HG03575 (cell line): ENCODE measurements around the gene ILK.

Experiments
- ATAC-seq: cut with Tn5 transposase; IDR thresholded peaks from one replicate; pipeline ENCODE4 v1.9.1; 2021; ENCODE audit not compliant: unreplicated experiment, insufficient number of reproducible peaks, low FRiP score; ENCODE audit errors: extremely low read depth

ILK gene

GRCh38 chr11:6602096-6602940, 1.3 kb upstream of the ILK start:
- ATAC-seq, result no peak

GRCh38 chr11:6604081-6604626, 580 bp downstream of the ILK start:
- no peak for ATAC-seq

GRCh38 chr11:6604790-6605189, 1.2 kb downstream of the ILK start:
- ATAC-seq, result no peak

DNA sequence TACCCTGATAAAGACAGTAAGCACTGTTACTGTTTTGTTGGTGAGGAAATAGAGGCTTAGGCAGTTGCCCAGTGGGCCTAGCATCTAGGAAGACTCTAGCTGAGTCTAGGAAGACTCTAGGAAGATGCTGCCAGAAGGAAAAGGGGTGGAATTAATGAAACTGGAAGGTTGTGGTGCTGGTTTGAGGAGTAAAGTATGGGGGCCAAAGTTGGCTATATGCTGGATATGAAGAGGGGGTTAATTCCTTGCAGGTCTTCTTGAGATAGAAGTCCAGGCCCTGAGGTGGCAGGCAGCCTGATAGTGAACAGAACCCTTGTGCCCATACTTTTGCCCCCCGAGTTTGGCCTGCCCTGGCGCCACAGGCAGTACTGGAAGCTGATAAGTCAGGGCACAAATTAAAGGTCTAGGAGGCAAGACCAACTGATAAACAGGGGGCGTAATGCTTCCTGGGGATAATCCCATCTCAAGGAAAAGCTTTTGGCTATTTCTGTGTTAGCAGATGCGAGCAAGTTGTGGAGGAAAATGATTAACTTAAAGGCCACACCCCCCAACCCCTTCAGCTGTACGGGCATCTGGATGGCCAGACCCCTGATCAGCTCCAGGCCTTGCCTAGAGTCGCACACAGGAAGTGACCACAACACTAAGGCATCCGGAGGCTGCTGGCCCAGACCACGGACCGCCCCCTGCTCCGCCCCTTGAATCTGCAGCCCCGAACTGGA, 3.1 kb downstream of the ILK start:
- ATAC-seq, result peak; percentile 27

- no peak for ATAC-seq
These were observed 3.7 kb downstream of the ILK start for GRCh38 chr11:6607190-6607795.

- ATAC-seq, result no peak
These were observed 4.4 kb downstream of the ILK start for GRCh38 chr11:6608011-6608410.

DNA sequence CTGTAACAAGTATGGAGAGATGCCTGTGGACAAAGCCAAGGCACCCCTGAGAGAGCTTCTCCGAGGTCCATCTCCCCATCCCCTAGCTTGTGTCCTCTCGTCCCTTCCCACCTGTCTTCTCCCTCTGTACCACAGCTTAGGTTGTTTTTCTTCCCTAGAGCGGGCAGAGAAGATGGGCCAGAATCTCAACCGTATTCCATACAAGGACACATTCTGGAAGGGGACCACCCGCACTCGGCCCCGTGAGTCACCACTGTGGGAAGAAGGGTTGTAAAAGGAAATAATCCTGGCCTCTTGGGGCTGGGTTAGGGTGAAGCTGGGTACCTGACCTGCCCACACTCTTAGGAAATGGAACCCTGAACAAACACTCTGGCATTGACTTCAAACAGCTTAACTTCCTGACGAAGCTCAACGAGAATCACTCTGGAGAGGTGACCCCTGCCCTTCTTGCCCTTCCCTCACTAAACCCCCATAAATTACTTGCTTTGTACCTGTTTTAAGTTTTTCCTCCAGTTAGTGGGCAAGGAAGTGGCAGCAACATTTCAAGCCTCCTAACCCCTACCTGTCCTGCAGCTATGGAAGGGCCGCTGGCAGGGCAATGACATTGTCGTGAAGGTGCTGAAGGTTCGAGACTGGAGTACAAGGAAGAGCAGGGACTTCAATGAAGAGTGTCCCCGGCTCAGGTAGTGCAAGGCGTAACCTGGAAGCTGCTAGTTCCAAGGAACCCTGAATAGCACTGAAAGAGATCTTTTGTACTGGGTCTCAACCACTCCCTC, 5.3 kb downstream of the ILK start:
- no peak for ATAC-seq

DNA sequence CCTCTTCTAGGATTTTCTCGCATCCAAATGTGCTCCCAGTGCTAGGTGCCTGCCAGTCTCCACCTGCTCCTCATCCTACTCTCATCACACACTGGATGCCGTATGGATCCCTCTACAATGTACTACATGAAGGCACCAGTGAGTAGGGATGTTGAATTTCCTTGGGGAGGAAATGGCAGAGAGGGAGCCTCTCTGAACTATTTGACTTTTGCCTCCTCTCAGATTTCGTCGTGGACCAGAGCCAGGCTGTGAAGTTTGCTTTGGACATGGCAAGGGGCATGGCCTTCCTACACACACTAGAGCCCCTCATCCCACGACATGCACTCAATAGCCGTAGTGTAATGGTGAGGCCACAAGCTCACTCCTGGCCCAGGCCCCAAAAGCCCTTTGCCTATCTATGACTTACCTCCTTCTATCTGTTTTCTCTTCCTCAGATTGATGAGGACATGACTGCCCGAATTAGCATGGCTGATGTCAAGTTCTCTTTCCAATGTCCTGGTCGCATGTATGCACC, 6.0 kb downstream of the ILK start:
- no peak for ATAC-seq

DNA sequence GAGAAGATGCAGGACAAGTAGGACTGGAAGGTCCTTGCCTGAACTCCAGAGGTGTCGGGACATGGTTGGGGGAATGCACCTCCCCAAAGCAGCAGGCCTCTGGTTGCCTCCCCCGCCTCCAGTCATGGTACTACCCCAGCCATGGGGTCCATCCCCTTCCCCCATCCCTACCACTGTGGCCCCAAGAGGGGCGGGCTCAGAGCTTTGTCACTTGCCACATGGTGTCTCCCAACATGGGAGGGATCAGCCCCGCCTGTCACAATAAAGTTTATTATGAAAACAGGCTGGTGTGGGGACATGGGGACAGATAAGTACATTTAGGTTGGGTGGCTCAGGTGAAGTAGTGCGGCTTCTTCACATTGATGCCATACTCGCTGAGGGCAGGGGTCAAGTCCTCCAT, 7.0 kb downstream of the ILK start:
- ATAC-seq, result no peak

DNA sequence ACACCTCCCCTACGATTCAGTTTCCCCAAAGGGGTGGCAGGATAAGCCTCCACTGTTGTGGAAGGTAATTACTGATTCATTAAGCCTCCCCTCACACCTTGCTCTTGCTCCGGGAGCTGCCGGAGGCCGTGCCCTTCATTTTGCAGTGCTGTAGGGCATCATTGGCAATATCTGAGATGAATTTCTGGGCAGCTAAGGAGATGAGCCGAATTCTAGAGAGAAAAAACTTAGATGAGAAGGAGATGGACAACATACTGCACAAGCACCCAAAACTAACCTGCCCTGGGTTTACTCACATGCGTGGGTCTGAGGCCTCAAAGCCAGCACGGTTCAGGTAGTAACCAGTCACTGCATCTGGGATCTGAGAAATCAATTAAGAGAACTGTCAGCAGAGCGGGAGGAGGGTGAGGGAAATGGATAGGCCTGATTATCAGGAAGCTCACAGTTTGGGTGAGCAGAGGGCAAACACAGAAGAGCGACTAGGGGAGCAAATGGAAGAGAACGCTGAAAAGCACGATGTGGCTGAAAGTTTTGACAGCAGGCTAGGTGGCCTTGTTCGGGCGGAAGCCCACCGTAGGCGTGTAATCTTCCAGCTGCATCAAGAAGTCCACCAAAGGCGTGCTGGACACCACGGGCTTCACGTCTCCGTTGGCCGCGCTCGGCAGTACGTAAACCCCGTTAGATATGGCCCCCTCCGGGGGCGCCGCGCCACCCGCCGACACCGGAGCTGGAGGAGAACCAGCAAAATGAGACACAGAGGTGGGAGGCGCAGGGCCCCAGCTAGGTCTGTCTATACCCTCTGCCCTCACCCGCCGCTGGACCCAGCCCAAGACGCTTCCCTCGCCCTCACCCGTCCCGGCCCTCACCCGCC, 7.8 kb downstream of the ILK start:
- no peak for ATAC-seq

- ATAC-seq, result no peak
These were observed 8.3 kb downstream of the ILK start for GRCh38 chr11:6611963-6612212.

GRCh38 chr11:6612213-6613041, 8.9 kb downstream of the ILK start, which contains the start of gene TAF10:
Gene TAF10, minus strand, starts transcription at chr11:6612216. Its CDS starts 27 bp downstream, at chr11:6612189.
- ATAC-seq, result peak; percentile 51

DNA sequence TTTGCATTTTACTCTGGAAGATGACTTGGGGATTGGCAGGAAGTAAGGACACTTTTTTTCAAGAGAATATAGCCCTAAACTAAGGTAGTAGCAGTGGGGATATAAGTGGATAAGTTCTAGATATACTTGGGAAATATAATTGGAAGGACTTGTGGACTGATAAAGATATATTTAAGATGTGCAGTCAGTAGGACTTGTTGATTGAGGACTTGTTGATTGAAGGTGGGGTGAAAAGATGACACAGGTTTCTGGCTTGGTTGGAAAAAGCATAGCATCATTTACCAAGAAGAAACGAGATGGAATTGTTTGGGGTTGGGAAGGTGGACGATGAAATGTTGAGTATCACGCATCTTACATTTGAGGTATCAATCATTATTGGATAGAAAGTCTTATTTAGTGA, 9.9 kb downstream of the ILK start:
- ATAC-seq, result no peak

DNA sequence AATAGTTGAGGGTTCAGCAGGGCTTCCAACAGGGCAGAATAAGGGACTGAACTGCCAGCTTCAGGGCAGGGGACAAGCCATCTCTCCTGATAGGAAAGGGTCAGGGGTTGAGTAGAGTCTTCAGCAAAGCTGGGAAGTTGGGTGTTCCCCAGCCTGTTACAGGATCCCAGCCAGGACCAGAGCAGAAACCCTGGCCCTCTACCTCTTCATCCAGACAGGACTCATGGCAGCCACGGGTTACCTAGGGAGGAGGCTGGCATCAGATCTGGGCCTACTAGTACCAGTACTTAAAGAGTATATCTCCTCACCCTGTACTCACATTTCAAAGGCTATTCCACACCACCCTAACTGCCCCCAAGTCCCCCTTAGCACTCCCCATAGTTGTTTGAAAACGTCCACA, 10.9 kb downstream of the ILK start:
- ATAC-seq, result no peak

- ATAC-seq, result no peak
These were observed 11.5 kb downstream of the ILK start for GRCh38 chr11:6615046-6615445.

DNA sequence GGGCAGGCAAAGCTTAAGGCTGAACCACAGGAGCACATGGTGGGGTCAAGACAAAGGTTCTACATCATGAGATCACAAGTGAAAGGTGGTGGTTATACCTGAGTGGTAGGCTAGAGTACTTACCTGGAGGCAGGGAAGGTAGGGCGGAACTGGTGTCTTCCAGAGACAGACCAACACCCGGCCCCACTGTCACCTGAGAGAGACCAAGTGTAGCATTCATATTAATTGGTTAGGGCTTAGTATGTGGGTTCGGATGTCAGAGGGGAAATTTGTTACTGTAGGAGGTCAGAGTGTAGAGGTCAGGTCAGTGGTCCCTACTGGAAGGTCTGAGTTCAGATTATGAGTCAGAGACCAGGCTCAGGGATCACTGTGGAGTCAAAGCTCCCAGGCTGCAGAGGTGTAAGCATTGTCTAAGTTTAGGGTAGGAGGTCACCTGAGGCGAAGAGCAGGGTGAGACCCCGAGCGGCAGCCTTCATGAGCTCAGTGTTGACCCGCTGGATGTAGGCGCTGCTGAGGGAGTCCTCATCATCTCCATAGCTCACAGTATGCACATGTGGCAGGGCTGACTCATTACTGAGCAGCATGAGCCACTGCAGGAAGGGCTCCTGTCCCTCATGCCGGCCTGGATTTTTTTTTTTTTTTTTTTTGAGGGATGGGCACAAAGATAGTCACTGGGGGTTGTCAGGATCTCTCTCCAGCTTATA, 12.5 kb downstream of the ILK start:
- no peak for ATAC-seq
